ENCODE results near the gene C2orf92.
A peak's percentile ranks its signal among the peaks of the same experiment; 100 is the strongest.

C2orf92 gene

GRCh38 chr2:97736608-97737330 is 67.3 kb downstream of the C2orf92 start:
- H3K36me3 Mint-ChIP-seq = peaks cover 17% of the 10 kb centered on the region
- peak overlapping the region; percentile 90 for H3K27ac Mint-ChIP-seq
- H3K4me3 Mint-ChIP-seq = no peak overlapping the region
- peaks cover 21% of the 10 kb centered on the region for H3K4me1 Mint-ChIP-seq
- no peaks in the 10 kb centered on the region for H3K9me3 Mint-ChIP-seq
- no peaks in the 10 kb centered on the region for H3K27me3 Mint-ChIP-seq

GRCh38 chr2:97737421-97738178 is 68.1 kb downstream of the C2orf92 start:
- Mint-ChIP-seq H3K36me3 (peaks cover 19% of the 10 kb centered on the region), H3K9me3 (no peaks in the 10 kb centered on the region), H3K27ac (no peak overlapping the region), H3K4me1 (peaks cover 25% of the 10 kb centered on the region), H3K4me3 (no peak overlapping the region), H3K27me3 (no peaks in the 10 kb centered on the region)

DNA sequence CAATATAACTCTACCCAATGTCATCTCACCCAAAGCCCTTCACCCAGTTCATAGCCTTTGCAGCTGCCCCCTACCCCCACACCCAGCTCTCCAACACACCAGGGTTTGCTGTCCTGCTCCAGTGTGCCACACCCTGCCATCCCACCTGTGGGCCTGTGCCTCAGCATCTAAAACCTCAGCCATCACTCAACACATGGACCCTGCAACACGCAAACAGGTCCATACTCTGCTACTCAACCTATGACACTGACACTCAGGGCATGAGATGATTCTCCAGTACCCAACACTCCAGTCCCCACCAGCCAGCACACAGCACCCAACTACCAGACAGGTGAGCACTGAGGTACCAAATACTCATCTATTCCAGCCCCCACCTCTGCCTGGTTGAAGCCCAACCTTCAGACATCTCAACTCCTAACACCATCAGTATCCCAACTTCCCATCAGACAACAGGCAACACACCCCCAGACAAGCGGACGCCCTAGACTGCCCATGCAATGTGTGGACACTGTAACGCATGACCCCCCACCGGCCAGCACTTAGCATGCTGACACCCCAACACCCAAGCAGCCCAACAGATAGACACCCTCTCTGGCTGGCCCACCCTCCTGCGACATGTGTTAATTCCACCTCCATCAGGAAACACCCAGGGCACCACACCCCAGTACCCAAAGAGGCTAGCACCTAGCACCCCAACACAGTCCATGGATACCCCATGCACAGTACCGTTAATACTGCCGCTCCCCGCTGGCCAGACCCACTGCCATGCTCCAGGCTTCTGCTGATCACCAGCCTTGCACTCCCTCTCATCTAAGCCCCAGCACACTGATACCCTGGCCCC is 68.9 kb downstream of the C2orf92 start:
- no peaks in the 10 kb centered on the region for H3K9me3 Mint-ChIP-seq
- no peak overlapping the region for H3K4me3 Mint-ChIP-seq
- no peak overlapping the region for H3K27ac Mint-ChIP-seq
- peaks cover 19% of the 10 kb centered on the region for H3K36me3 Mint-ChIP-seq
- H3K27me3 Mint-ChIP-seq = no peaks in the 10 kb centered on the region
- H3K4me1 Mint-ChIP-seq = peaks cover 31% of the 10 kb centered on the region

DNA sequence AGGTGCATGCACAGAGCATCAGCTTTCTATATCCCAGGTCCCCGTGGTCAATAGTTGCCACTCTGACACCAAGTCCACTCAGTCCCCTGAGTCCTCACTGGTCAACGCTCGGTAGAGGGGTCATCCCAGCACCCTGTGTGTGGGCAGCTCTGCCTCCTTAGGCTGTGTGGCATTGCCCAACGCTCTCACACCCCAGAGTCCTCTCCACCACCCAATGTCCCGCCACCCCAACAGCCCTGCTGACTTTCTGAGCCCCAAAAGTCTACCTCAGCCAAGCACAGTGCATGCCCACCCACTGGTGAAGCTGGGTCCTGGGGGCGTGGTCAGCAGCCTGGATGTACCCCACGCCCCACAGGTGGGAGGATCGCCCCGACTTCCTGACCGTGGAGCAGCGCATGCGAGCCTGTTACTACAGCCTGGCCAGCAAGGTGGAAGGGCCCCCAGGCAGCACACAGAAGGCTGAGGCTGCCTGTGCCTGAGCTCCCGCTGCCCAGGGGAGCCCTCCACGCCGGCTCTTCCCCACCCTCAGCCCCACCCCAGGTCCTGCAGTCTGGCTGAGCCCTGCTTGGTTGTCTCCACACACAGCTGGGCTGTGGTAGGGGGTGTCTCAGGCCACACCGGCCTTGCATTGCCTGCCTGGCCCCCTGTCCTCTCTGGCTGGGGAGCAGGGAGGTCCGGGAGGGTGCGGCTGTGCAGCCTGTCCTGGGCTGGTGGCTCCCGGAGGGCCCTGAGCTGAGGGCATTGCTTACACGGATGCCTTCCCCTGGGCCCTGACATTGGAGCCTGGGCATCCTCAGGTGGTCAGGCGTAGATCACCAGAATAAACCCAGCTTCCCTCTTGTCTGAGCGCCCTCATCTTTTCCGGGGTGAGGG is 69.7 kb downstream of the C2orf92 start:
- H3K27me3 Mint-ChIP-seq = no peaks in the 10 kb centered on the region
- H3K27ac Mint-ChIP-seq = peak overlapping the region; percentile 27
- H3K4me1 Mint-ChIP-seq = peaks cover 38% of the 10 kb centered on the region
- H3K36me3 Mint-ChIP-seq = peaks cover 23% of the 10 kb centered on the region
- H3K9me3 Mint-ChIP-seq = no peaks in the 10 kb centered on the region
- no peak overlapping the region for H3K4me3 Mint-ChIP-seq

DNA sequence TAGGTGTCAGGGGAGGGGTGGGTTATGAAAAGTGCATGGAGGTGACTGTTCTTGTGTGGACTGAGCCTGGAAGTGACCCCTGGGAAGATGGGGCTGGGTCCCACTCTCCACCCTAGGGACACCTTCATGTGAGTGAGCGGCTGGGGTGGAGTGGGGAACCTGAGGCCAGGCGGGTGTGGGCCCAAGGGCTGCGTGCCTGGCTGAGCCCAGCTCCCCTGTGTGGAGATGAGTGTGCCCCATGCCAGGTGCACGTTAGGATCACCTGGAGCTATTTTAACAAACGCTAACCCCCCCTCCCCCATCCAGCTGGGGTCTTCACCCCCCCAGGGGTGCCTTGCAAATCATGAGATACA is 70.4 kb downstream of the C2orf92 start:
- no peaks in the 10 kb centered on the region for H3K9me3 Mint-ChIP-seq
- H3K4me1 Mint-ChIP-seq = peaks cover 44% of the 10 kb centered on the region
- no peaks in the 10 kb centered on the region for H3K27me3 Mint-ChIP-seq
- H3K4me3 Mint-ChIP-seq = no peak overlapping the region
- H3K27ac Mint-ChIP-seq = no peak overlapping the region
- peaks cover 26% of the 10 kb centered on the region for H3K36me3 Mint-ChIP-seq

- H3K27ac Mint-ChIP-seq = peak overlapping the region; percentile 46
- peaks cover 50% of the 10 kb centered on the region for H3K4me1 Mint-ChIP-seq
- H3K36me3 Mint-ChIP-seq = peaks cover 26% of the 10 kb centered on the region
- H3K9me3 Mint-ChIP-seq = no peaks in the 10 kb centered on the region
- no peaks in the 10 kb centered on the region for H3K27me3 Mint-ChIP-seq
- H3K4me3 Mint-ChIP-seq = no peak overlapping the region
Observed at GRCh38 chr2:97740590-97741182, 71.2 kb downstream of the C2orf92 start.

DNA sequence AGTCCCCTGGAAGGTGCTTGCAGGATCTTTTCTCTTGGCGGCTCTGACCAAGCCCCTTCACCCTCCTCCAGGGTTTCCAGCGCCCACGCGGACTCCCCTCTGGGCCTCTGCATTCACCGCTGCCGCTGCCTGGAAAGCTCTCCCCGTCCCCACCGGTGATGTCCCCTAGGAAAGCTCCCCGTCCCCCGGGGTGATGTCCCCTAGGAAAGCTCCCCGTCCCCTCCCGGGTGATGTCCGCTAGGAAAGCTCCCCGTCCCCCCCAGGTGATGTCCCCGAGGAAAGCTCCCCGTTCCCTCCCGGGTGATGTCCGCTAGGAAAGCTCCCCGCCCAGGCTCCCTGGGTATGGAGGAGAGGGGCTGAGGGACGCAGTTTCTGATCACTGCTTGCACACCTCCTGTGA is 71.7 kb downstream of the C2orf92 start:
- H3K27ac Mint-ChIP-seq = no peak overlapping the region

DNA sequence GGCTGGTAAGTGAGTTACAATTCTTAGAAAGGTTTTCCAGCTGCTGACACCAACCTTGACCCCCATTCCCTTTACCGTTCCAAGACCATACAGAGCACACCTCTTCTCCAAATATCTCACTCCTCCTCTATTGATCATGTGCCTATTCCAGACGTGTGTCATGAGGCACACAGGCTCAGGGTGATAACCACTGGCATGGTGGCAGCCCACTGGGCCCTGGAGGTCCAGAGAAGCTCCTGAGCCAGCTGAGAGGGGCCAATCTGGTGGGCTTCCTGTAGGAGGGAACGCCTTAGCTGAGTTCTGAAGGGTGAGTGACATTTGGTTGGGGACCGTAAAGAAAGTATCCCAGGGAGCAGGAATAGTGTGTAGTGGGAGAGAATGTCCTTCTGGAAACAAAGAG is 72.2 kb downstream of the C2orf92 start:
- no peak overlapping the region for H3K4me3 Mint-ChIP-seq

More for the DNA sequence above, 71.7 kb downstream of the C2orf92 start:
- Mint-ChIP-seq H3K27me3 (no peaks in the 10 kb centered on the region), H3K9me3 (no peaks in the 10 kb centered on the region), H3K4me1 (peaks cover 53% of the 10 kb centered on the region), H3K4me3 (no peak overlapping the region), H3K36me3 (peaks cover 24% of the 10 kb centered on the region)

GRCh38 chr2:97742381-97742847 is 72.9 kb downstream of the C2orf92 start:
- Mint-ChIP-seq H3K27ac (peak overlapping the region; percentile 88), H3K4me3 (no peak overlapping the region), H3K4me1 (peaks cover 61% of the 10 kb centered on the region), H3K27me3 (no peaks in the 10 kb centered on the region), H3K36me3 (peaks cover 19% of the 10 kb centered on the region), H3K9me3 (no peaks in the 10 kb centered on the region)

More for the DNA sequence above, 72.2 kb downstream of the C2orf92 start:
- no peaks in the 10 kb centered on the region for H3K9me3 Mint-ChIP-seq
- H3K36me3 Mint-ChIP-seq = peaks cover 22% of the 10 kb centered on the region
- peak overlapping the region; percentile 86 for H3K27ac Mint-ChIP-seq
- H3K27me3 Mint-ChIP-seq = no peaks in the 10 kb centered on the region
- H3K4me1 Mint-ChIP-seq = peaks cover 54% of the 10 kb centered on the region

- no peaks in the 10 kb centered on the region for H3K27me3 Mint-ChIP-seq
- H3K9me3 Mint-ChIP-seq = no peaks in the 10 kb centered on the region
- peak overlapping the region; percentile 17 for H3K27ac Mint-ChIP-seq
- no peak overlapping the region for H3K4me3 Mint-ChIP-seq
- H3K36me3 Mint-ChIP-seq = peaks cover 14% of the 10 kb centered on the region
- peaks cover 73% of the 10 kb centered on the region for H3K4me1 Mint-ChIP-seq
Observed at GRCh38 chr2:97743913-97744312, 74.4 kb downstream of the C2orf92 start.

- peaks cover 71% of the 10 kb centered on the region for H3K4me1 Mint-ChIP-seq
- no peaks in the 10 kb centered on the region for H3K27me3 Mint-ChIP-seq
- no peaks in the 10 kb centered on the region for H3K9me3 Mint-ChIP-seq
- H3K4me3 Mint-ChIP-seq = peak overlapping the region; percentile 6
- peaks cover 12% of the 10 kb centered on the region for H3K36me3 Mint-ChIP-seq
- H3K27ac Mint-ChIP-seq = peak overlapping the region; percentile 0
Observed at GRCh38 chr2:97745474-97746174, 76.1 kb downstream of the C2orf92 start.

DNA sequence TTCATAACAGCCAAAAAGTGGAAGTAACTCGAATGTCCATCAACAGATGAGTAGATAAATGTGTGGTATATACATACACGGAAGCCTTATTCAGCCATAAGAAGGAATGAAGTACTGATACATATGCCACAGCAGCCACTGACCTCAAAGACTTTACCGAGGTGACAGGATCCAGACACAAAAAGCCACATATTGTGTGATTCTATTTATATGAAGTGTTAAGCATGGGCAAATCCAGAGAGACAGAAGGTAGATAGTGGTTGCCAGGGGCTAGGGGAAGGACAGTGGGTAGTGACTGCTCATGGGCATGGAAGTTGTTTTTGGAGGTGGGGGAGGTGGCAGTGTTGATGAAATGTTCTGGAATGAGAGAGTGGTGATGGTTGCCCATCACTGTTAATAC is 77.8 kb downstream of the C2orf92 start:
- Mint-ChIP-seq H3K27me3 (no peaks in the 10 kb centered on the region), H3K9me3 (no peaks in the 10 kb centered on the region), H3K36me3 (peaks cover 6% of the 10 kb centered on the region), H3K27ac (peak overlapping the region; percentile 2), H3K4me3 (no peak overlapping the region), H3K4me1 (peaks cover 57% of the 10 kb centered on the region)

DNA sequence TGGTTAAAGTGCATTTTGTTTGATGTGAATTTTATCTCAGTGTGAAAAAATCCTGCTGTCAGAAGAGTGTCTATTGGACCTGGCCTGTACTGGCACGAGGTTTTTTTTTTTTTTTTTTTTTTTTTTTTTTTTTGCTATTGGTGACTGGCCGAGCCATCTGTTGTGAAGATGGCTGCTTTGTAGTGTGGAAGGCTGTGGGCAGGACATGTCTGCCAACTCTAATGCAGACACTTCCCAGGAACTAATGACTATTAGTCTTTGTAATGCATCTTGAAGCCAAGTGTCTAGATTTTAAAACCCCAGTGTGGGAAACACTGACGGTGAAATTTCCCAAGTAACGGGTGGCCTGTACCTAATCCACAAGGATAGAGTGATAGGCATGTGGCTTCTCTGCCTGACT is 78.2 kb downstream of the C2orf92 start:
- Mint-ChIP-seq H3K4me3 (no peak overlapping the region), H3K27ac (no peak overlapping the region), H3K27me3 (no peaks in the 10 kb centered on the region), H3K36me3 (peaks cover 6% of the 10 kb centered on the region), H3K4me1 (peaks cover 53% of the 10 kb centered on the region), H3K9me3 (no peaks in the 10 kb centered on the region)

DNA sequence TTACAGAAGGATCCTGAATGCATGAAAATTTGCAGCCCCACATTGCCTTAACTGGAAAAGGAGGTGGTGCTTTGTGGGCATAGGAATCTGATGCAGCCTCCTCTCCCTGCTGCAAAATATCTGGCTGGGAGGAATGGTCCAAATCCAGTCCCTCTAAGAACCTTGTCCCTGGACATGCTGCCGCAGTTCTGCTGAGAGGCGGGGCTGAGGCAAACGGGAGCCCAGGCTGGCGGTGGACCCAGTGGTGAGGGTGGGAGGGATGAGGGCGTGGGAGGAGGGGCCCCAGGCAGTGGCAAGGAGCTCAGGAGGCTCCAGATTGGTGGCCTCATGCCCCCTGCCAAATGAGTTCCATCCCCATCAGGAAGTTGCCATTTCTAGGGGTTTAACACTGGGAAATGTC is 80.1 kb downstream of the C2orf92 start:
- H3K4me1 Mint-ChIP-seq = peaks cover 36% of the 10 kb centered on the region
- no peak overlapping the region for H3K4me3 Mint-ChIP-seq
- H3K27me3 Mint-ChIP-seq = no peaks in the 10 kb centered on the region
- H3K36me3 Mint-ChIP-seq = peaks cover 2% of the 10 kb centered on the region
- no peaks in the 10 kb centered on the region for H3K9me3 Mint-ChIP-seq
- no peak overlapping the region for H3K27ac Mint-ChIP-seq

All from activated naive CD4-positive, alpha-beta T cell treated with anti-CD3 and anti-CD28 coated beads, Interleukin-2, amount 50 U/mL, for 24 hours (primary cell).